ENCODE results near the gene FAM50A.
"Not testable (repeated sequence)": the region's sequence is repeated elsewhere in the genome, so short reads cannot be mapped to it uniquely, and the experiment has no call there.

DNA sequence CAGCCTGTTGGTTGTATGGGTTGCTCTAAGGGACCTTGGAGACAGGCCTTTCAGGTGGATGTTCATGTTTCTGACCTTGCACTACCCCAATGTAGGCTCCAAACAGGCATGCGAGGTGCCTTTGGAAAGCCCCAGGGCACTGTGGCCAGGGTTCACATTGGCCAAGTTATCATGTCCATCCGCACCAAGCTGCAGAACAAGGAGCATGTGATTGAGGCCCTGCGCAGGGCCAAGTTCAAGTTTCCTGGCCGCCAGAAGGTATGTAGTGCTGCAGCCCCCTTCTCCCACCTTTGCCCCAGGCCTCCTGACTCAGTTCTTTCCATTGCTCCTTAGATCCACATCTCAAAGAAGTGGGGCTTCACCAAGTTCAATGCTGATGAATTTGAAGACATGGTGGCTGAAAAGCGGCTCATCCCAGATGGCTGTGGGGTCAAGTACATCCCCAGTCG, 43.5 kb upstream of the FAM50A start:
- not testable (repeated sequence) for TF ChIP-seq CTCF, POLR2A (IDR thresholded peaks at IDR 0.05)

Measured in heart left ventricle (tissue), 13 donors.